HEK293 (cell line): ENCODE results near the gene ITGA3.

Source experiments
- CTCF ChIA-PET: fragments of 350-600 bp; formaldehyde crosslinking; extraction: SDS; loops from one replicate; lab custom pipeline; 2021; ENCODE audit warnings: antibody characterized with exemption; lab: Yijun Ruan, JAX
- POLR2A ChIA-PET: fragments of 300-600 bp; formaldehyde crosslinking; extraction: SDS; loops from one replicate; lab custom pipeline; 2020; ENCODE audit warnings: antibody characterized with exemption, inconsistent platforms; lab: Yijun Ruan, JAX
- H3K27ac ChIP-seq: fragments of 200-500 bp; sonication (Bioruptor generic); 2 replicates; pipeline ENCODE4 v1.5.1; 2014; ENCODE audit warnings: low read depth, low read length, control low read depth, inconsistent platforms; ENCODE audit errors: extremely low read depth
- H3K36me3 ChIP-seq, 2 experiments: fragments of 200-500 bp in 1 of 2; sonication (Bioruptor generic) in 1 of 2; 1 replicate in 1 of 2; 2 replicates in 1 of 2; pipeline ENCODE4 v1.5.1; 2014 to 2017; ENCODE audit warnings: inconsistent platforms in 2 of 2, low read length in 2 of 2; ENCODE audit not compliant: control insufficient read depth in 2 of 2, insufficient read depth in 1 of 2
- H3K4me1 ChIP-seq: fragments of 200-500 bp; sonication (Bioruptor generic); 2 replicates; pipeline ENCODE4 v1.5.1; 2014; ENCODE audit warnings: mild to moderate bottlenecking, low read length, inconsistent platforms; ENCODE audit not compliant: control insufficient read depth, insufficient read depth
- H3K4me3 ChIP-seq: 2 replicates; pipeline ENCODE4 v1.5.1; 2011; ENCODE audit warnings: low read depth, mild to moderate bottlenecking, control low read depth, low read length, moderate library complexity
- H3K9me3 ChIP-seq: fragments of 200-500 bp; sonication (Bioruptor generic); 2 replicates; pipeline ENCODE4 v1.5.1; 2014; ENCODE audit warnings: low read depth, low read length, inconsistent platforms; ENCODE audit not compliant: control insufficient read depth, insufficient read depth
- GLI4 ChIP-seq: fragments of 450-650 bp; formaldehyde crosslinking; IDR thresholded peaks from 2 replicates; pipeline ENCODE4 v1.5.1; 2016; ENCODE audit warnings: missing biosample characterization, missing genetic modification characterization
- GLIS1 ChIP-seq: fragments of 450-650 bp; formaldehyde crosslinking; IDR thresholded peaks from 2 replicates; pipeline ENCODE4 v1.5.1; 2016; ENCODE audit warnings: missing biosample characterization, missing genetic modification characterization
- GLIS2 ChIP-seq: fragments of 450-650 bp; formaldehyde crosslinking; IDR thresholded peaks from 2 replicates; pipeline ENCODE4 v1.5.1; 2016; ENCODE audit warnings: missing biosample characterization, missing genetic modification characterization
- IKZF3 ChIP-seq: fragments of 450-650 bp; IDR thresholded peaks from 2 replicates; pipeline ENCODE4 v1.5.0; 2018; ENCODE audit warnings: missing biosample characterization, mild to moderate bottlenecking, missing genetic modification characterization, moderate library complexity
- OSR2 ChIP-seq: fragments of 450-650 bp; formaldehyde crosslinking; IDR thresholded peaks from 2 replicates; pipeline ENCODE4 v1.5.1; 2016; ENCODE audit warnings: missing biosample characterization, missing genetic modification characterization
- SP3 ChIP-seq: fragments of 450-650 bp; formaldehyde crosslinking; IDR thresholded peaks from 2 replicates; pipeline ENCODE4 v1.5.1; 2016; ENCODE audit warnings: missing biosample characterization, missing genetic modification characterization
- WT1 ChIP-seq: fragments of 450-650 bp; formaldehyde crosslinking; IDR thresholded peaks from 2 replicates; pipeline ENCODE4 v1.5.1; 2016; ENCODE audit warnings: missing biosample characterization, missing genetic modification characterization
- ZBTB17 ChIP-seq: fragments of 450-650 bp; formaldehyde crosslinking; IDR thresholded peaks from 2 replicates; pipeline ENCODE4 v1.5.1; 2016; ENCODE audit warnings: missing biosample characterization, missing genetic modification characterization
- ZBTB48 ChIP-seq: fragments of 450-650 bp; formaldehyde crosslinking; IDR thresholded peaks from 2 replicates; pipeline ENCODE4 v1.5.1; 2016; ENCODE audit warnings: missing biosample characterization, missing genetic modification characterization
- ZBTB8A ChIP-seq: fragments of 450-650 bp; formaldehyde crosslinking; IDR thresholded peaks from 2 replicates; pipeline ENCODE4 v1.5.1; 2016; ENCODE audit warnings: missing biosample characterization, missing genetic modification characterization
- ZIC2 ChIP-seq: fragments of 450-650 bp; formaldehyde crosslinking; IDR thresholded peaks from 2 replicates; pipeline ENCODE4 v1.5.1; 2016; ENCODE audit warnings: missing biosample characterization, missing genetic modification characterization
- ZNF2 ChIP-seq: fragments of 450-650 bp; formaldehyde crosslinking; IDR thresholded peaks from 2 replicates; pipeline ENCODE4 v1.5.1; 2016; ENCODE audit warnings: missing biosample characterization, missing genetic modification characterization
- ZNF324 ChIP-seq: fragments of 450-650 bp; formaldehyde crosslinking; IDR thresholded peaks from 2 replicates; pipeline ENCODE4 v1.5.1; 2016; ENCODE audit warnings: missing biosample characterization, missing genetic modification characterization
- ZNF335 ChIP-seq: fragments of 450-650 bp; formaldehyde crosslinking; conservative IDR thresholded peaks from 2 replicates; pipeline ENCODE4 v1.5.1; 2016; ENCODE audit warnings: missing biosample characterization, missing genetic modification characterization
- ZNF366 ChIP-seq: fragments of 450-650 bp; formaldehyde crosslinking; conservative IDR thresholded peaks from 2 replicates; pipeline ENCODE4 v1.5.1; 2016; ENCODE audit warnings: missing biosample characterization, missing genetic modification characterization
- ZNF529 ChIP-seq: fragments of 450-650 bp; formaldehyde crosslinking; IDR thresholded peaks from 2 replicates; pipeline ENCODE4 v1.5.1; 2017; ENCODE audit warnings: missing genetic modification characterization, missing biosample characterization; ENCODE audit not compliant: insufficient replicate concordance
- ZNF549 ChIP-seq: fragments of 450-650 bp; IDR thresholded peaks from 2 replicates; pipeline ENCODE4 v1.5.1; 2018; ENCODE audit warnings: missing biosample characterization, missing genetic modification characterization, mild to moderate bottlenecking, inconsistent platforms, moderate library complexity
- ZNF600 ChIP-seq: fragments of 450-650 bp; formaldehyde crosslinking; IDR thresholded peaks from 2 replicates; pipeline ENCODE4 v1.5.1; 2016; ENCODE audit warnings: missing biosample characterization, missing genetic modification characterization
- ZNF629 ChIP-seq: fragments of 450-650 bp; formaldehyde crosslinking; IDR thresholded peaks from 2 replicates; pipeline ENCODE4 v1.5.1; 2017; ENCODE audit warnings: missing biosample characterization, missing genetic modification characterization
- ZNF701 ChIP-seq: fragments of 450-650 bp; formaldehyde crosslinking; IDR thresholded peaks from 2 replicates; pipeline ENCODE4 v1.5.1; 2016; ENCODE audit warnings: missing biosample characterization, missing genetic modification characterization
- ZNF76 ChIP-seq: fragments of 450-650 bp; formaldehyde crosslinking; IDR thresholded peaks from 2 replicates; pipeline ENCODE4; 2016; ENCODE audit warnings: low read depth, missing biosample characterization, missing genetic modification characterization, borderline replicate concordance
- TF ChIP-seq, protein P1 (sequence below): fragments of 450-650 bp; formaldehyde crosslinking; IDR thresholded peaks from 2 replicates; pipeline ENCODE4 v1.5.1; 2016; ENCODE audit warnings: missing biosample characterization, missing genetic modification characterization
- TF ChIP-seq, protein P2 (sequence below): fragments of 450-650 bp; formaldehyde crosslinking; IDR thresholded peaks from 2 replicates; pipeline ENCODE4 v1.5.1; 2017; ENCODE audit warnings: missing biosample characterization, missing genetic modification characterization
- TF ChIP-seq, protein P3 (sequence below): fragments of 450-650 bp; formaldehyde crosslinking; IDR thresholded peaks from 2 replicates; pipeline ENCODE4 v1.5.1; 2017; ENCODE audit warnings: missing biosample characterization, missing genetic modification characterization

The ITGA3 gene

DNA sequence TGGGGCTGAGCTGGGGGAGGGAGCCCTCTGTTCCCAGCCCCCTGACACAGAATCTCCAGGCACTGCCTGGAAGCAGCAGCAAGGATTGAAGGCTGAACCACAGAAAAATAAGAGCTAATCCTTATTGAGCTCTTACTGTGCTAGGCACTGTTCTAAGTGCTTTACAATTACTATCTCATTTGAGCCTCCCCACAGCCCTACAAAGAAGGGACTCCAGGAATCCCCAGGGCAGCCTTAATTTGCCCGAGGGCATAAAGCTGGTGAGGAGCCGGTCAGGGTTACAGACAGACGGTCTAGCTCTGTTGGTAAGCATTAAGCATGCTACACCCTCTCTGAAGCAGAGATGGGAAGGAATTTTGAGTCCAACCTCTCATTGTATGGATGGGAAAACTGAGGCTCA is 67.0 kb downstream of the ITGA3 start:
- no peak overlapping the region; the same call in 1 of the 2 replicates for H3K27ac ChIP-seq
- no peak overlapping the region for H3K4me3 ChIP-seq
- H3K4me1 ChIP-seq = peaks cover 13% of the 10 kb centered on the region
- POLR2A ChIA-PET = interaction anchor here (0.6 to 1.9 kb wide), 4 partner anchors 8 to 77 kb away, joined by 4 to 8 read pairs (median 5); no protein-coding TSS in a partner anchor
- peaks cover 0 to 4% of the 10 kb centered on the region in 2 experiments; a peak in 1 of 3 replicates for H3K36me3 ChIP-seq
- CTCF ChIA-PET = interaction anchor here (0.7 to 3.4 kb wide), 15 partner anchors 8 to 189 kb away, joined by 3 to 28 read pairs (median 5); no protein-coding TSS in a partner anchor
- no peaks in the 10 kb centered on the region for H3K9me3 ChIP-seq
- TF ChIP-seq ZIC2 (tag by site-specific recombination) (peak; percentile 61), ZNF76 (tag by site-specific recombination) (no peak), ZNF701 (tag by site-specific recombination) (no peak)

- Histone ChIP-seq H3K4me3 (no peak overlapping the region), H3K36me3 (peaks cover 0 to 4% of the 10 kb centered on the region in 2 experiments; a peak in 1 of 3 replicates), H3K9me3 (no peaks in the 10 kb centered on the region), H3K4me1 (peaks cover 13% of the 10 kb centered on the region), H3K27ac (peak overlapping the region; percentile 60)
- TF ChIP-seq ZNF76 (tag by site-specific recombination) (peak; percentile 78; the same call in 1 of the 2 replicates), ZNF629 (tag by site-specific recombination) (no peak), ZNF2 (tag by site-specific recombination) (0 out of 2 replicates have a peak, but pooled peaks have one; percentile 49), SP3 (peak; percentile 43), ZBTB8A (tag by site-specific recombination) (peak; percentile 13; the same call in 1 of the 2 replicates), GLI4 (tag by site-specific recombination) (peak; percentile 53; the same call in 1 of the 2 replicates), ZNF335 (tag by site-specific recombination) (peak; percentile 73), ZBTB17 (tag by site-specific recombination) (peak; percentile 93), WT1 (tag by site-specific recombination) (peak; percentile 92), GLIS2 (peak; percentile 64; the same call in 1 of the 2 replicates), ZIC2 (tag by site-specific recombination) (peak; percentile 100), ZNF324 (tag by site-specific recombination) (peak; percentile 71; the same call in 1 of the 2 replicates), ZNF366 (tag by site-specific recombination) (peak; percentile 65), ZNF600 (tag by site-specific recombination) (peak; percentile 13; the same call in 1 of the 2 replicates), ZNF529 (tag by site-specific recombination) (no peak), GLIS1 (tag by site-specific recombination) (peak; percentile 95), ZBTB48 (tag by site-specific recombination) (peak; percentile 75; the same call in 1 of the 2 replicates), ZNF549 (tag by site-specific recombination) (no peak), OSR2 (tag by site-specific recombination) (peak; percentile 83), IKZF3 (tag by site-specific recombination) (peak; percentile 89)
- TF ChIP-seq, protein P1, sequence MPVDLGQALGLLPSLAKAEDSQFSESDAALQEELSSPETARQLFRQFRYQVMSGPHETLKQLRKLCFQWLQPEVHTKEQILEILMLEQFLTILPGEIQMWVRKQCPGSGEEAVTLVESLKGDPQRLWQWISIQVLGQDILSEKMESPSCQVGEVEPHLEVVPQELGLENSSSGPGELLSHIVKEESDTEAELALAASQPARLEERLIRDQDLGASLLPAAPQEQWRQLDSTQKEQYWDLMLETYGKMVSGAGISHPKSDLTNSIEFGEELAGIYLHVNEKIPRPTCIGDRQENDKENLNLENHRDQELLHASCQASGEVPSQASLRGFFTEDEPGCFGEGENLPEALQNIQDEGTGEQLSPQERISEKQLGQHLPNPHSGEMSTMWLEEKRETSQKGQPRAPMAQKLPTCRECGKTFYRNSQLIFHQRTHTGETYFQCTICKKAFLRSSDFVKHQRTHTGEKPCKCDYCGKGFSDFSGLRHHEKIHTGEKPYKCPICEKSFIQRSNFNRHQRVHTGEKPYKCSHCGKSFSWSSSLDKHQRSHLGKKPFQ (tag by site-specific recombination) = no peak
- TF ChIP-seq, protein P2, sequence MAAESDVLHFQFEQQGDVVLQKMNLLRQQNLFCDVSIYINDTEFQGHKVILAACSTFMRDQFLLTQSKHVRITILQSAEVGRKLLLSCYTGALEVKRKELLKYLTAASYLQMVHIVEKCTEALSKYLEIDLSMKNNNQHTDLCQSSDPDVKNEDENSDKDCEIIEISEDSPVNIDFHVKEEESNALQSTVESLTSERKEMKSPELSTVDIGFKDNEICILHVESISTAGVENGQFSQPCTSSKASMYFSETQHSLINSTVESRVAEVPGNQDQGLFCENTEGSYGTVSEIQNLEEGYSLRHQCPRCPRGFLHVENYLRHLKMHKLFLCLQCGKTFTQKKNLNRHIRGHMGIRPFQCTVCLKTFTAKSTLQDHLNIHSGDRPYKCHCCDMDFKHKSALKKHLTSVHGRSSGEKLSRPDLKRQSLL (tag by site-specific recombination) = no peak
- TF ChIP-seq, protein P3, sequence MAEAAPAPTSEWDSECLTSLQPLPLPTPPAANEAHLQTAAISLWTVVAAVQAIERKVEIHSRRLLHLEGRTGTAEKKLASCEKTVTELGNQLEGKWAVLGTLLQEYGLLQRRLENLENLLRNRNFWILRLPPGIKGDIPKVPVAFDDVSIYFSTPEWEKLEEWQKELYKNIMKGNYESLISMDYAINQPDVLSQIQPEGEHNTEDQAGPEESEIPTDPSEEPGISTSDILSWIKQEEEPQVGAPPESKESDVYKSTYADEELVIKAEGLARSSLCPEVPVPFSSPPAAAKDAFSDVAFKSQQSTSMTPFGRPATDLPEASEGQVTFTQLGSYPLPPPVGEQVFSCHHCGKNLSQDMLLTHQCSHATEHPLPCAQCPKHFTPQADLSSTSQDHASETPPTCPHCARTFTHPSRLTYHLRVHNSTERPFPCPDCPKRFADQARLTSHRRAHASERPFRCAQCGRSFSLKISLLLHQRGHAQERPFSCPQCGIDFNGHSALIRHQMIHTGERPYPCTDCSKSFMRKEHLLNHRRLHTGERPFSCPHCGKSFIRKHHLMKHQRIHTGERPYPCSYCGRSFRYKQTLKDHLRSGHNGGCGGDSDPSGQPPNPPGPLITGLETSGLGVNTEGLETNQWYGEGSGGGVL (tag by site-specific recombination) = peak; percentile 55
- CTCF ChIA-PET = interaction anchor here (0.6 to 3.4 kb wide), 9 partner anchors 9 to 209 kb away, joined by 3 to 28 read pairs (median 4); partner anchors contain the start of gene PDK2
- POLR2A ChIA-PET = interaction anchor here (0.7 to 1.9 kb wide), 3 partner anchors 8 to 76 kb away, joined by 4 to 8 read pairs (median 6); no protein-coding TSS in a partner anchor
These were observed 67.9 kb downstream of the ITGA3 start for GRCh38 chr17:50123649-50124349.
